H1 (cell line): Measurements from ENCODE around the gene SWI5. TPM values are rescaled to one million over a fixed set of nuclear protein-coding genes. Genes with fewer than 3 reads are reported as not detected.

Experiments used
- CTCF ChIA-PET: fragments of 300-600 bp; sonication (Branson Sonifier 250); formaldehyde crosslinking; loops from one replicate; lab custom pipeline; 2021; ENCODE audit not compliant: partially characterized antibody; lab: Charles Lee
- POLR2A ChIA-PET: fragments of 300-600 bp; sonication (Branson Sonifier 250); formaldehyde crosslinking; loops from one replicate; lab custom pipeline; 2021; ENCODE audit warnings: inconsistent platforms; ENCODE audit not compliant: partially characterized antibody; lab: Charles Lee
- DNase-seq, 2 experiments: peaks; one replicate each; pipeline versions ENCODE4 v3.0.0 to v3.0.0-alpha.2; 2010 to 2022; ENCODE audit warnings: low spot score in 2 of 2, low read depth in 1 of 2, mixed read lengths in 1 of 2
- FAIRE-seq: peaks from 2 replicates; lab custom pipeline; 2011; peaks lifted over from hg19 to GRCh38; lab: Jason Lieb, UNC
- H2AFZ ChIP-seq: 2 replicates; pipeline ENCODE4 v1.8.1; 2012; ENCODE audit warnings: low read length, inconsistent platforms
- H2AK5ac ChIP-seq: 2 replicates; pipeline ENCODE4 v1.6.1; 2013; ENCODE audit warnings: low read depth, low read length
- H2BK120ac ChIP-seq: replicated peaks from 2 replicates; pipeline ENCODE3; 2013; ENCODE audit warnings: low read depth, low read length, inconsistent platforms
- H2BK12ac ChIP-seq: 2 replicates; pipeline ENCODE4 v1.6.1; 2013; ENCODE audit warnings: low read depth, low read length
- H2BK15ac ChIP-seq: 2 replicates; pipeline ENCODE4 v1.6.1; 2013; ENCODE audit warnings: low read length
- H2BK20ac ChIP-seq: 2 replicates; pipeline ENCODE4 v1.6.1; 2013; ENCODE audit warnings: low read length
- H2BK5ac ChIP-seq: 2 replicates; pipeline ENCODE4 v1.6.1; 2013; ENCODE audit warnings: low read depth, low read length
- H3K14ac ChIP-seq: 2 replicates; pipeline ENCODE4 v1.6.1; 2013; ENCODE audit warnings: inconsistent platforms; ENCODE audit not compliant: insufficient read length
- H3K18ac ChIP-seq: 2 replicates; pipeline ENCODE4 v1.6.1; 2013; ENCODE audit warnings: low read length; ENCODE audit errors: extremely low read depth
- H3K23ac ChIP-seq: 2 replicates; pipeline ENCODE4 v1.6.1; 2013; ENCODE audit warnings: inconsistent platforms; ENCODE audit not compliant: insufficient read length
- H3K23me2 ChIP-seq: 2 replicates; pipeline ENCODE4 v1.6.1; 2013; ENCODE audit warnings: low read depth, low read length
- H3K27ac ChIP-seq: 2 replicates; pipeline ENCODE4 v1.6.1; 2011; ENCODE audit warnings: low read depth, low read length, inconsistent platforms
- H3K27me3 ChIP-seq, 4 experiments: replicated peaks in 1 of 4; 1 replicate in 1 of 4; 2 replicates in 3 of 4; pipeline versions ENCODE4 v1.6.1 to v1.8.1; 2011 to 2013; ENCODE audit warnings: low read length in 3 of 4, mild to moderate bottlenecking in 3 of 4, inconsistent platforms in 2 of 4, mixed read lengths in 2 of 4, moderate library complexity in 1 of 4; ENCODE audit not compliant: control insufficient read depth in 3 of 4, insufficient read depth in 3 of 4; ENCODE audit errors: extremely low read depth in 1 of 4
- H3K36me3 ChIP-seq, 4 experiments: 2 replicates each; pipeline versions ENCODE4 v1.6.1 to v1.8.1; 2011 to 2013; ENCODE audit warnings: mild to moderate bottlenecking in 4 of 4, low read length in 3 of 4, moderate library complexity in 2 of 4, control low read depth in 1 of 4, inconsistent platforms in 1 of 4; ENCODE audit not compliant: insufficient read depth in 4 of 4, control insufficient read depth in 2 of 4
- H3K4ac ChIP-seq: replicated peaks from 2 replicates; pipeline ENCODE3; 2013; ENCODE audit warnings: low read length, low read depth, mixed read lengths, inconsistent platforms; ENCODE audit not compliant: insufficient read length
- H3K4me1 ChIP-seq, 4 experiments: replicated peaks in 1 of 4; 1 replicate in 1 of 4; 2 replicates in 3 of 4; pipeline versions ENCODE4 v1.6.1 to v1.8.1; 2011 to 2013; ENCODE audit warnings: low read length in 3 of 4, inconsistent platforms in 2 of 4, mixed read lengths in 1 of 4; ENCODE audit not compliant: insufficient read depth in 4 of 4, control insufficient read depth in 3 of 4
- H3K4me2 ChIP-seq, 2 experiments: 2 replicates each; pipeline versions ENCODE4 v1.6.1 to v1.8.1; 2011 to 2013; ENCODE audit warnings: low read depth in 2 of 2, low read length in 2 of 2, control low read depth in 1 of 2, inconsistent platforms in 1 of 2, mild to moderate bottlenecking in 1 of 2; ENCODE audit not compliant: insufficient read depth in 1 of 2
- H3K4me3 ChIP-seq, 4 experiments: fragments of 200-600, 300-600 bp in 1 of 4; sonication (generic), shearing (Covaris generic), sonication (Bioruptor Twin) in 1 of 4; 2 replicates each; pipeline versions ENCODE4 v1.5.1 to v1.8.1; 2011 to 2016; ENCODE audit warnings: low read length in 4 of 4, low read depth in 3 of 4, control low read depth in 2 of 4, inconsistent platforms in 2 of 4, mild to moderate bottlenecking in 2 of 4, mixed read lengths in 1 of 4, moderate library complexity in 1 of 4; ENCODE audit not compliant: insufficient read depth in 2 of 4; ENCODE audit errors: extremely low read depth in 1 of 4
- H3K56ac ChIP-seq: replicated peaks from 2 replicates; pipeline ENCODE3; 2013; ENCODE audit warnings: low read depth, mild to moderate bottlenecking, mixed read lengths, low read length, inconsistent platforms; ENCODE audit not compliant: insufficient read length
- H3K79me1 ChIP-seq: 2 replicates; pipeline ENCODE4 v1.6.1; 2013; ENCODE audit warnings: low read depth, low read length, control low read depth
- H3K79me2 ChIP-seq, 2 experiments: 2 replicates each; pipeline versions ENCODE4 v1.6.1 to v1.8.1; 2012 to 2013; ENCODE audit warnings: low read length in 2 of 2, mild to moderate bottlenecking in 2 of 2, inconsistent platforms in 1 of 2; ENCODE audit not compliant: insufficient read depth in 2 of 2, control insufficient read depth in 1 of 2
- H3K9ac ChIP-seq, 4 experiments: replicated peaks in 1 of 4; 1 replicate in 1 of 4; 2 replicates in 3 of 4; pipeline versions ENCODE4 v1.6.1 to v1.8.1; 2011 to 2013; ENCODE audit warnings: low read depth in 3 of 4, low read length in 3 of 4, control low read depth in 2 of 4, mild to moderate bottlenecking in 2 of 4, moderate library complexity in 2 of 4, inconsistent platforms in 1 of 4; ENCODE audit errors: extremely low read depth in 1 of 4
- H3K9me3 ChIP-seq, 2 experiments: 2 replicates each; pipeline versions ENCODE4 v1.6.1 to v1.8.1; 2012 to 2013; ENCODE audit warnings: mild to moderate bottlenecking in 2 of 2, moderate library complexity in 2 of 2, control low read depth in 1 of 2, inconsistent platforms in 1 of 2, low read depth in 1 of 2, low read length in 1 of 2, mixed read lengths in 1 of 2; ENCODE audit not compliant: insufficient read depth in 2 of 2
- H4K20me1 ChIP-seq, 2 experiments: replicated peaks in 1 of 2; 2 replicates each; pipeline versions ENCODE3 to v1.8.1; 2011 to 2013; ENCODE audit warnings: inconsistent platforms in 2 of 2, low read length in 2 of 2, mild to moderate bottlenecking in 1 of 2; ENCODE audit not compliant: insufficient read depth in 2 of 2, control insufficient read depth in 1 of 2
- H4K5ac ChIP-seq: 2 replicates; pipeline ENCODE4 v1.6.1; 2013; ENCODE audit warnings: low read length, low read depth, mixed read lengths, inconsistent platforms; ENCODE audit not compliant: insufficient read length
- H4K8ac ChIP-seq: 2 replicates; pipeline ENCODE4 v1.8.0; 2013; ENCODE audit warnings: mild to moderate bottlenecking, moderate library complexity, low read length, inconsistent platforms; ENCODE audit not compliant: insufficient read depth; ENCODE audit errors: extremely low read depth
- H4K91ac ChIP-seq: replicated peaks from 2 replicates; pipeline ENCODE3; 2013; ENCODE audit warnings: low read length, mixed read lengths, inconsistent platforms; ENCODE audit not compliant: insufficient read length
- BCL11A ChIP-seq, 2 experiments: IDR thresholded peaks; one replicate each; pipeline ENCODE4 v1.6.1; 2011; ENCODE audit warnings: low read depth in 2 of 2, low read length in 2 of 2, mild to moderate bottlenecking in 2 of 2
- GABPA ChIP-seq: IDR thresholded peaks from 2 replicates; pipeline ENCODE4 v1.6.1; 2011; ENCODE audit warnings: mild to moderate bottlenecking, low read length, moderate library complexity, borderline replicate concordance; ENCODE audit not compliant: insufficient read depth
- HDAC2 ChIP-seq, 2 experiments: fragments of 300-600 bp in 1 of 2; sonication (generic) in 1 of 2; IDR thresholded peaks; 2 replicates each; pipeline ENCODE4 v1.6.1; 2011 to 2012; ENCODE audit warnings: low read depth in 2 of 2, low read length in 2 of 2, mild to moderate bottlenecking in 2 of 2, moderate library complexity in 2 of 2, borderline replicate concordance in 1 of 2, inconsistent platforms in 1 of 2
- KDM4A ChIP-seq: IDR thresholded peaks from one replicate; pipeline ENCODE4 v1.7.1; 2012; ENCODE audit warnings: low read depth, mild to moderate bottlenecking, moderate library complexity, low read length, inconsistent platforms; ENCODE audit not compliant: severe bottlenecking
- POLR2A ChIP-seq, 2 experiments: IDR thresholded peaks; 1 replicate in 1 of 2; 2 replicates in 1 of 2; pipeline ENCODE4 v1.6.1; 2011; ENCODE audit warnings: low read depth in 2 of 2, low read length in 2 of 2, mild to moderate bottlenecking in 2 of 2; ENCODE audit errors: control extremely low read depth in 1 of 2
- RXRA ChIP-seq: IDR thresholded peaks from 2 replicates; pipeline ENCODE4 v1.6.1; 2011; ENCODE audit warnings: low read depth, mild to moderate bottlenecking, low read length, moderate library complexity; ENCODE audit not compliant: insufficient read depth
- SIN3A ChIP-seq, 2 experiments: IDR thresholded peaks in 1 of 2; conservative IDR thresholded peaks in 1 of 2; 2 replicates each; pipeline ENCODE4 v1.6.1; 2011 to 2012; ENCODE audit warnings: low read length in 2 of 2, improper control_type of control experiment in 1 of 2, low read depth in 1 of 2, mild to moderate bottlenecking in 1 of 2
- SUZ12 ChIP-seq: fragments of 200-600 bp; sonication (generic); IDR thresholded peaks from 2 replicates; pipeline ENCODE4 v1.6.1; 2012; ENCODE audit warnings: mild to moderate bottlenecking, inconsistent platforms, low read length, moderate library complexity, mixed read lengths
- WGBS, 2 experiments: shearing (Covaris generic) in 1 of 2; methylation state at CpG; one replicate each; pipeline versions ENCODE4 v1.1.6 to v1.1.7; 2013 to 2015; ENCODE audit warnings: low lambda C conversion rate in 2 of 2, mixed read lengths in 2 of 2, inconsistent platforms in 1 of 2, low coverage in 1 of 2, missing lambda C conversion rate in 1 of 2; ENCODE audit not compliant: insufficient replicate concordance in 2 of 2, insufficient coverage in 1 of 2, insufficient read length in 1 of 2; ENCODE audit errors: extremely low coverage in 1 of 2, missing lambda C conversion rate in 1 of 2; 5-methylcytosine and 5-hydroxymethylcytosine counted together
- long read RNA-seq, 2 experiments: library from RNA in 1 of 2; library from capped mRNA in 1 of 2; stranded (forward); transcript quantifications; one replicate each; pipeline ENCODE4 v2.0.0, GENCODE V29; 2021; ENCODE audit warnings: inconsistent platforms in 1 of 2
- polyA minus RNA-seq, 3 experiments: library from RNA; depleted of rRNA, polyadenylated mRNA; stranded (reverse); fragments of >200 nt; gene quantifications; 1 replicate in 2 of 3; 2 replicates in 1 of 3; pipeline ENCODE4 v1.2.3, GENCODE V29; 2011
- polyA plus RNA-seq, 7 experiments: library from polyadenylated mRNA; depleted of rRNA in 3 of 7; stranded (reverse) in 5 of 7; unstranded in 2 of 7; fragments of >200 nt in 5 of 7; fragments of 200-250 nt in 2 of 7; gene quantifications; 1 replicate in 5 of 7; 2 replicates in 1 of 7; 4 replicates in 1 of 7; pipeline versions ENCODE4 v1.2.1 to v1.2.3, GENCODE V29; 2011 to 2013; ENCODE audit warnings: missing spikeins in 2 of 7, mixed read lengths in 2 of 7
- total RNA-seq: library from RNA; stranded (reverse); fragmentation: NEBNext Ultra II Directional; extraction: Animal tissue kit (Norgen Biotek cat#: 25700); gene quantifications from 2 replicates; pipeline ENCODE4 v1.2.1, GENCODE V29; 2021

SWI5 gene
- total RNA-seq (25.5 and 29.0 TPM in 2 replicates), polyA plus RNA-seq (2011; rRNA removed) (54.6 and 59.5 TPM in 2 replicates), polyA minus RNA-seq (2011; rRNA and poly(A)+ RNA removed) (27.7 and 27.8 TPM in 2 replicates)
- polyA plus RNA-seq (2011; cell fraction: cytosol; rRNA removed), result 63.6 TPM
- polyA plus RNA-seq (2011; cell fraction: nucleus; rRNA removed), result 34.7 TPM
- polyA plus RNA-seq (2012, experiment 1 of 2), result 34.0 to 43.9 TPM (median 40.7 TPM) in 4 replicates
- 21.8 TPM for polyA plus RNA-seq (2012, experiment 2 of 2)
- 29.0 TPM for polyA plus RNA-seq (2013, experiment 1 of 2)
- polyA plus RNA-seq (2013, experiment 2 of 2), result 30.0 TPM
- polyA minus RNA-seq (2011; cell fraction: cytosol; rRNA and poly(A)+ RNA removed), result 5.5 TPM
- polyA minus RNA-seq (2011; cell fraction: nucleus; rRNA and poly(A)+ RNA removed), result 11.5 TPM
- long read RNA-seq, experiment 1, transcript SWI5-201 (5 exons, 980 nt), result major isoform, 7 of 15 reads
- long read RNA-seq, experiment 1, transcript SWI5-203 (5 exons, 763 nt), result minor isoform, 5 of 15 reads
- long read RNA-seq, experiment 1, partial matches to known transcripts, result 2 of 15 reads
- long read RNA-seq, experiment 1, other reads (novel, unspliced or antisense), result 0 of 15 reads
- long read RNA-seq, experiment 2, transcript SWI5-201 (5 exons, 980 nt), result major isoform, 6 of 8 reads
- long read RNA-seq, experiment 2, partial matches to known transcripts, result 0 of 8 reads
- long read RNA-seq, experiment 2, other reads (novel, unspliced or antisense), result 1 of 8 reads

DNA sequence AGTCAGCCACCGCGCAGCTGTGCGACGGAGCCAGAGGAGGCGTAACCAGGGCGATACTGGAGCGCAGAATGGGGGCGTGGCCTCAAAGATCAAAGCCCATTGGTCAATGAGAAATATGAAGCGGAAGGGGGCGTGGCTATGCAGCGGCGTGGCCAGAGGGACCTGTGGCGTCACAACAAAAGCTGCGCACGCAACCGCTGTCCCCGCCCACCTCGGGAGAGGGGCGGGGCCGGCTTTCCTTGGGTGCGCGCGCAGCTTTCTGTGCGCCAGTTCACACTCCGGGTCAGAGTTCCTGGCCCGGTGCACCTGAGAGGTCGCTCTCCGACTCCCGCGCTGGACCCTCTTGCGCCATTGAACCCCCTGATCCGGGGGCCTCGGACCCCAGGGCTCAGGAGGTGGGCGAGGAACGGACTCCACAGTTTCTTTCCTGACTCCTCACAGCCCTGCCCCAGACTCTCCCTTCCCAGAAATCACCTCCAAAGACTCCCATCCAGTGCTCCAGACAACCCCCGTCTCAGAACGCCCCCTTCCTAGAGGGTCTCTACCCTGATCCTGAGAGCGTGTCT lies at the start of gene SWI5:
Gene SWI5, plus strand, starts transcription at position 269 of the 566 bp plus-strand sequence.
- Histone ChIP-seq H3K14ac (no peak within 1 kb of the TSS), H2AFZ (peak within 1 kb of the TSS; percentile 80), H2BK12ac (peak within 1 kb of the TSS; percentile 68), H2BK120ac (no peak within 1 kb of the TSS), H3K9me3 (no peaks in the 10 kb centered on the region), H2AK5ac (no peak within 1 kb of the TSS), H3K9ac (peak within 1 kb of the TSS in 3 of 4 experiments; percentile 69 to 78 (median 75); a peak in 6 of 7 replicates), H4K91ac (peak within 1 kb of the TSS; percentile 49), H3K4me1 (peaks cover 0 to 4% (median 3%) of the 10 kb centered on the region in 4 experiments; a peak in 5 of 7 replicates), H4K20me1 (peaks cover 0 to 2% of the 10 kb centered on the region in 2 experiments), H3K4me3 (peak within 1 kb of the TSS; percentile 77 to 92 (median 87)), H3K18ac (peak within 1 kb of the TSS; percentile 63), H3K4ac (peak within 1 kb of the TSS; percentile 47), H3K4me2 (peak within 1 kb of the TSS; percentile 90 to 94), H3K23ac (no peak within 1 kb of the TSS), H4K5ac (peak within 1 kb of the TSS; percentile 13), H2BK15ac (no peak within 1 kb of the TSS), H2BK5ac (peak within 1 kb of the TSS; percentile 75), H3K79me2 (peaks cover 0 to 8% of the 10 kb centered on the region in 2 experiments; a peak in 1 of 4 replicates), H3K36me3 (peaks cover 0 to 13% (median 7%) of the 10 kb centered on the region in 4 experiments; a peak in 6 of 8 replicates), H3K56ac (peak within 1 kb of the TSS; percentile 63), H3K23me2 (peaks cover 11% of the 10 kb centered on the region), H3K79me1 (no peaks in the 10 kb centered on the region), H3K27me3 (no peaks in the 10 kb centered on the region), H3K27ac (peak within 1 kb of the TSS; percentile 47), H2BK20ac (no peak within 1 kb of the TSS), H4K8ac (peak within 1 kb of the TSS; percentile 94)
- DNase-seq (peak; percentile 99 to 100), FAIRE-seq (no peak)
- POLR2A ChIA-PET, result interaction anchor here (0.6 to 1.9 kb wide), 16 partner anchors 9 to 276 kb away, joined by 3 to 9 read pairs (median 4); partner anchors contain the start of genes CERCAM, GLE1, SPTAN1 and URM1
- CTCF ChIA-PET, result interaction anchor here (0.6 kb wide), 1 partner anchor 17 kb away, joined by 3 read pairs; no protein-coding TSS in a partner anchor
- 1% methylated on average over 38 of the region's 38 CpGs; no CpG with 5 or more reads in 1 of the 2 experiments for WGBS, 2 experiments
- no peak for TF ChIP-seq HDAC2 (IDR thresholded peaks at IDR 0.05; ENCODE audit: borderline replicate concordance in 1 of 2, low read depth in 2 of 2, low read length in 2 of 2)
- TF ChIP-seq GABPA, result no peak
- peak; percentile 96 to 99 for TF ChIP-seq POLR2A (IDR thresholded peaks at IDR 0.05; ENCODE audit: control extremely low read depth in 1 of 2, low read depth in 2 of 2, low read length in 2 of 2)
- no peak for TF ChIP-seq RXRA
- TF ChIP-seq SIN3A (conservative IDR thresholded peaks at IDR 0.05 in 1 of 2, IDR thresholded peaks at IDR 0.05 in 1 of 2; ENCODE audit: low read depth in 1 of 2, low read length in 2 of 2), result 0 out of 4 replicates have a peak, but pooled peaks of 1 of the 2 experiments have one; percentile 31
- peak; percentile 55 for TF ChIP-seq KDM4A
- TF ChIP-seq SUZ12, result no peak
- TF ChIP-seq BCL11A (IDR thresholded peaks at IDR 0.05; ENCODE audit: low read depth in 2 of 2, low read length in 2 of 2), result no peak
